SJCRH30 (cell line): ENCODE data around the gene KLHL21. TPM values are rescaled to one million over a fixed set of nuclear protein-coding genes. Genes with fewer than 3 reads are reported as not detected.
"Not testable (repeated sequence)": the region's sequence is repeated elsewhere in the genome, so short reads cannot be mapped to it uniquely, and the experiment has no call there.

Experiments
- DNase-seq, 2 experiments: peaks; one replicate each; pipeline ENCODE4 v3.0.0-alpha.2; 2015 to 2020
- H3K27ac ChIP-seq: fragments of 250-450 bp; sonication (Bioruptor Pico); 2 replicates; pipeline ENCODE4 v1.5.1; 2020; ENCODE audit warnings: mild to moderate bottlenecking, moderate library complexity
- H3K27me3 ChIP-seq: fragments of 250-450 bp; sonication (Bioruptor Pico); 2 replicates; pipeline ENCODE4 v1.5.1; 2020; ENCODE audit warnings: mild to moderate bottlenecking, moderate library complexity
- H3K36me3 ChIP-seq: fragments of 250-450 bp; sonication (Bioruptor Pico); 2 replicates; pipeline ENCODE4 v1.5.1; 2020; ENCODE audit warnings: mild to moderate bottlenecking, moderate library complexity
- H3K4me1 ChIP-seq: fragments of 250-450 bp; sonication (Bioruptor Pico); 2 replicates; pipeline ENCODE4 v1.5.1; 2020; ENCODE audit warnings: mild to moderate bottlenecking, moderate library complexity
- H3K4me3 ChIP-seq: fragments of 250-450 bp; sonication (Bioruptor Pico); 2 replicates; pipeline ENCODE4 v1.5.1; 2020; ENCODE audit warnings: mild to moderate bottlenecking, moderate library complexity
- H3K9me3 ChIP-seq: fragments of 250-450 bp; sonication (Bioruptor Pico); replicated peaks from 2 replicates; pipeline ENCODE4 v1.5.1; 2020; ENCODE audit warnings: mild to moderate bottlenecking, moderate library complexity
- total RNA-seq: library from RNA; depleted of rRNA; stranded (reverse); fragments of >200 nt; shearing (Covaris generic); gene quantifications from 2 replicates; pipeline ENCODE4 v1.2.3, GENCODE V29; 2014

KLHL21 gene
- total RNA-seq, 1 experiment from 2014 or later: 45.0 TPM

DNA sequence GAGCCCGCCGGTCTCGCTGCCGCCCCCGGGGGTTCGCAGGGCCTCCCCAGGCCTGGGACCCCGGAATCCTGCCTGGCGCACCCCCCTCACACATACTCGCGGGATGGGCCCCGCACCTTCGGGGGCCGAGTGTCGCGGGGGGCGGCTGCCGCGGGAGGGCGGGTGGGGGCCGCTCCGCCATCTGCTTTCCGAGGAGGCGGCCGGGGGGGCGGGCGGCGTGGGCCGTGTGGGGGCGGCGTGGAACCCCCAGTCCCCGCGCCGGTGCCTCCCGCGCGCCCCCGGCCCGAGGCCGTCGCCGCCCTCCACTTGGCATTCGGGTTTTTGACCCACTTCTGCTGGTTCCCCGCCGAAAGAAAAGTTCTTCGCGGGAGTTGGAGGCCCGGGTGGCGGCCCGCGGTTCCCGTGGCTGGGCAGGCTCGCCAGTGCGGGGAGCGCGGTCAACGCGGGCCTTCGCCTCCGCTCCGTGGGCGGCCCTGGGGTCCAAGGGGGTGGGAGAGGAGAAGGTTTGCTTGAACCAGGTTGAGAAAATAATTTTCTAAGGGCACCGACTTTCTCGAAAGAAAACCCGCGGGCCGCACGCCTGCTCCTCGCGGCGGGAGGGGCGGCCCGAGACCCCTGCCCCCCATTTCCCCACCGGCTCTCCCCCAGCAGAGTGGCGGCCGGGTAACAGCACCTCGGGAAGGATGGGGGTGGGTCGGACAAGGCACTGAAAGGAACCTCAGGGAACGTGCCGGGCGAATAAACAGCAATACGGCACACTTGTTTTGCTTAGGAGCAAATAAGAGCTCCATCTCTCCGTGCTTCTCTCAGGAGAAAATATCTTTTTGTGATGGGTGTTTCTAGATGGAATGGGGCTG lies 12.5 kb upstream of the KLHL21 start:
- H3K36me3 ChIP-seq: peaks cover 34% of the 10 kb centered on the region
- H3K9me3 ChIP-seq: no peaks in the 10 kb centered on the region
- peaks cover 5% of the 10 kb centered on the region; the same call in 1 of the 2 replicates for H3K4me1 ChIP-seq
- no peaks in the 10 kb centered on the region for H3K27me3 ChIP-seq
- no peak for DNase-seq
- peak overlapping the region; percentile 99 for H3K4me3 ChIP-seq
- H3K27ac ChIP-seq: no peak overlapping the region

DNA sequence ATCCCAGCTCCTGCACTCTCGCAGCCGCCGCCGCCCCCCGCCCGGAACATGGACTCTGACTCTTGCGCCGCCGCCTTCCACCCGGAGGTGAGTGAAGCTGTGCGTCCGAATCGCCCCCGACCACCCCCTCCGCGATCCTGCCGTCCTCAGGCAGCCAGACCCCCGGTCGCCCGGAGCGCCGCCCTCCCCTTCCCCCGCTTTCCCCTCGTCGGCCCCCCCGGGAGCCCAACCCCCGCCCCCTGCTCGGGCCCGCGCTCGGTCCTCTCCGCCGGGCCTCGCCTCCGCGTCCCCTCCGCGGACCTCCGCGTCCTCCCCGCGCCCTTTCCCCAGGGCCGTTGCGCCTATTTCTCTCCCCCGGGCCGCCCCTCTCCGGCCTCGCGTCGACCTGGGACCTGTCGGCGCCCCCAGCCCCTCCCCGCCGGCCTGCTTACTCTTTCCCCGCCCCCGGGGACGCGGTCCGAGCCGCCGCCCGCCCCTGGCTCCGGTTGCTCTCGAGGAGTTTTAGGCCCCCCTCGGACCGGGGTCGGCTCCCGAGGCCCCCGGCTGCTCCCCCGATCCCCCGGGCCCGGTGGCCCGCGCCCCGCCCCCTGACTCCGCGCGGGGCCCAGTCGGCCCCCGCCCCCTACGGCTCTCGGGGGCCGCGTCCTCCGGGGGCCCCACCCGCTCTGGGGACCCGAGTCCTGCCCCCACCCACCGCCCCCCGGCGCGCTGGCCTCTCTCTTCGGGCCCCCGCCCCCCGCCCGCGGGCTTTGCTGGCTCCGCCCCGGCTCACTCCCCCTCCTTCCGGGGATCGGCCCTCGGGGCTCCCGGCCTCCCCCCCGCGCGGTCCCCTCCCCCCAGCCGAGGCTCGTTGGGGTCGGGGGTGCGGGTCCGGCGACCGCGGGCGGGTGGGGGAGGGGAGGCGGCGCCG lies 11.6 kb upstream of the KLHL21 start:
- Histone ChIP-seq H3K4me1 (peaks cover 9% of the 10 kb centered on the region), H3K27ac (peak overlapping the region; percentile 68), H3K36me3 (peaks cover 26% of the 10 kb centered on the region), H3K27me3 (no peaks in the 10 kb centered on the region), H3K4me3 (peak overlapping the region; percentile 99), H3K9me3 (no peaks in the 10 kb centered on the region)
- DNase-seq: peak; percentile 68 to 72

DNA sequence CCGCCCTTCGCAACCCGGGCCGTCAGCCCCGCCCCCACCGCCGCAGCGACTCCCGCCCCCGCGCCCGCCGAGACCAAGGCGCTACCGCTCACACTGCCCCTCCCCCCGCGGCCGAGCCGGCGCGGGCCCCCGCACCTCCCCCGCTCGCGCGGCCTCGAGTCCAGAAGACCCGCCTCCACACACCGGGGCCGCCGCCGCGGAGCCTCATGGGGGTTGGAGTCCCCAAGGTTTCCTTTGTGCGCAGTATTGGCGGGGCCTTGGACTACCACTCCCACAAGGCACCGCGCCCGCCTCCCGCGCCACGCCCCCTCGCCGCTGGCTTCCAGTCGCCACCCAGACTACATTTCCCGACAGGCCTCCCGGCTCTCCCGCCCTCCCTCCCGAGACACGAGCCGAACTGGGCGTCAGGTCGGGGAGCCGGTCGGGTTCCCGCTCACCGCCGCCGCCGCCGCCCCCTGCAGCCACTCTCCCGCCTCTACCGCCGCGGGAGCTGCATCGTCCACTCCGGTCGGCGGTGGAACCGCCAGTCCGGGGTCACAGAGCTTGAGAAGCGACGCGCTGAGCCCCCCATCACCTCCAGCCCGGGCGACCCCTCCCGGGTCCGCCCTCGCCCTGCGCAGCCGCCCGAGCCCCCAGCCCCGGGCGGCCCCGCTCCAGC lies 10.8 kb upstream of the KLHL21 start, which contains the start of gene PHF13:
PHF13 (plus strand) TSS at position 371 of the 658 bp plus-strand sequence. CDS start 336 bp downstream, outside the sequence.
- DNase-seq: peak; percentile 100
- Histone ChIP-seq H3K4me1 (peaks cover 11% of the 10 kb centered on the region), H3K9me3 (no peaks in the 10 kb centered on the region), H3K36me3 (peaks cover 21% of the 10 kb centered on the region), H3K27ac (peak within 1 kb of the TSS; percentile 68), H3K27me3 (no peaks in the 10 kb centered on the region), H3K4me3 (peak within 1 kb of the TSS; percentile 99)

DNA sequence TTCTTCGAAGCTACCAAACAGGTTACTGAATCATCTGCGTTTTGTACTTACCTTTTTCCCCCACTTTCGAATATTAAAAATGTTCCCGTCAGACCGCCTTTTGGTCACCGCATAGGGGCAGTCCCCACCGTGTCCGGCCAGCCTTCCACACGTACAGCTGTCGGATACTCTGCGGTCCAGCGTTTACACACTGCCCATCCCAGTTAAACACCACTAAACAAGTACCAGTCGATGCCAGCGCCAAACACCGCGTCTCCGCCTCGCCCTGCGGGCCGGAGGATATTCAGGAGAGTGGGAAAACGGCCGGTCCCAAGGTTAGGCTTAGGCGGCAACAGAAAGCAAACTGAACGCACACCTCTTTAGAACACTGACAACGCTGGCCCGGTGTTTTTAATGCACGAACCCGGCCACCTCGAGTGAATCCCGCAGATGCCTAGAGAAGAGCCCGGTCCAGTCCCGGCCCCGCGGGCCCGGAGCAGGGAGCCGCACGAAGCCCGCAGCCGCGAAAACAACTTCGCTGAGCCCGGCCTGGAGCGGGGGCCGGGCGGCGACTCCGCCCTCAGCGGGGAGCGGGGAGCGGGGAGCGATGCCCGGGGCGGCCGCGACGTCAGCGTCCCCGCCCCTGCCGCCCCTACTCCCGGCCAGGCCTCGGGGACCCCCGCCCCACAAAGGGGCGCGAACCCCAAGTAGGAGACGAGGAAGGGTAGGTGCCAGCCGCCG lies 10.1 kb upstream of the KLHL21 start:
- Histone ChIP-seq H3K4me3 (peak overlapping the region; percentile 99), H3K27ac (peak overlapping the region; percentile 37; the same call in 1 of the 2 replicates)
- DNase-seq: peak; percentile 66 to 72

DNA sequence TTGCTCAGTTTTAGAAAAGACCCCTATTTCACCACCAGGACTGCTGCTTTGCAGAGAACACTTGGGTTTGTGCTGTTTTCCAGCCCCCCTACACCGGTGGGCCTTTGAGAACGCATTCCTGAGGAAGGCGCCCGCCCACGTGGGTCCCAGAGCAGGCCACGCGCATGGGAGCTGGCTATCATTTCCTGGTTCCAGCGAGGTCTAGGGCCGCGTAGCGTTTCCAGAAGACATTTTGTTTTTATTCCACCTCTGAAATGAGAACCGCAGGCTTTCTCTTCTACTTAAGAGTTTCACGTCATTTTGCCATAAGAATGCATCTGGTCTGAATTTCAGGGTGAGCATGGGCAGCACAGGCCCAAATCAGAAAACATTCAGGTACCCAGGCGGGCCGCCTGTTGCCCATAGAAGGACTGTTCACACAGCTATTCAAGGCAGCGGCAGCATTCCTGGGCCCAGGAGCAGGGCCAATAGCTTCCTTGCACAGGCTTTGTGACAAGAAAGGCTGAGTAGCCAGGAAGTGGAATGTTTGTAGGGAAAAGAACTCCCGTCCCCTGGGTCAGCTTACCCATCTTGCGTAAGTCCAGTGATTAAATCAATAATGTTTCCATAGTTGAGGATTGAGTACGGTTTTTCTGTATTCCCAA lies 1.4 kb upstream of the KLHL21 start:
- peak; percentile 86 to 89 for DNase-seq
- H3K4me3 ChIP-seq: peak overlapping the region; percentile 79
- H3K36me3 ChIP-seq: peaks cover 4% of the 10 kb centered on the region; the same call in 1 of the 2 replicates
- H3K9me3 ChIP-seq: no peaks in the 10 kb centered on the region
- H3K27ac ChIP-seq: peak overlapping the region; percentile 99
- 0 out of 2 replicates have a peak, but pooled peaks cover 10% of the 10 kb centered on the region for H3K4me1 ChIP-seq
- H3K27me3 ChIP-seq: no peaks in the 10 kb centered on the region

More for the DNA sequence above, 10.1 kb upstream of the KLHL21 start:
- H3K4me1 ChIP-seq: peaks cover 11% of the 10 kb centered on the region
- no peaks in the 10 kb centered on the region for H3K27me3 ChIP-seq
- H3K9me3 ChIP-seq: no peaks in the 10 kb centered on the region
- H3K36me3 ChIP-seq: peaks cover 17% of the 10 kb centered on the region

DNA sequence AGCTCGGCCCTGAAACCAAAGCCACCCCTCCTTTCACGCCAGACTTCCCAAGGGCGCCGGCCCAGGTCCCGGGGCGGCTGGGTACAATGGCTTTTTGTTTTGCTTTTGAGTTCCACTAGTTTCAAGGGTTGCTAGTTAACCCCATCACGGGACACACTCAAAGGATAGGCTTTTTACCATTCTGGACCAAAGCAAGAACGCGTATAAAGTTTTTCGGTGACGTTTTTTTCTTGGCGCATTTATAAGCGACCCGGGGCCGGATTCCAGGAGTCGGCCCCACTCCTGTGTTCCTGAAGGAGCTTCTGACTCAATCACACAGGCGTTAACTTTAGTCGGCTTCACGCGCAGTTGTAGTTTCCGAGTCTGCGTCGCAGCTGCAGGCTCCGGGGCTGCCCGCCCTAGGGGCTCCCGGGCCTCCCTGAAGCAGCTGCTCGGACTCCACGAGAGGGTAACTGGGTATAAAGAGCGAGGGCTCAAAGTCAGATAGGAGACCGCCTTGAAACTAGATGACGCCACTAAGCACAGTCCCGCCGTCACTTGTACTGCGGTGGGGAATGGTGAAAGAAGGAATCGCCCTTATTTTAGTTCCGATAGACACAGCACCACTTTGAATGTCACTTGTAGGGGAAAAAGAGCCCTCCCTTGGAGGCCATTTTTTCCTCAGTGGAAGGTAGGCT lies 707 bp upstream of the KLHL21 start:
- DNase-seq: peak; percentile 94 to 96
- peak overlapping the region; percentile 99 for H3K27ac ChIP-seq
- H3K4me1 ChIP-seq: 0 out of 2 replicates have a peak, but pooled peaks cover 10% of the 10 kb centered on the region
- H3K4me3 ChIP-seq: peak overlapping the region; percentile 79
- peaks cover 9% of the 10 kb centered on the region for H3K36me3 ChIP-seq
- H3K9me3 ChIP-seq: no peaks in the 10 kb centered on the region
- no peaks in the 10 kb centered on the region for H3K27me3 ChIP-seq

DNA sequence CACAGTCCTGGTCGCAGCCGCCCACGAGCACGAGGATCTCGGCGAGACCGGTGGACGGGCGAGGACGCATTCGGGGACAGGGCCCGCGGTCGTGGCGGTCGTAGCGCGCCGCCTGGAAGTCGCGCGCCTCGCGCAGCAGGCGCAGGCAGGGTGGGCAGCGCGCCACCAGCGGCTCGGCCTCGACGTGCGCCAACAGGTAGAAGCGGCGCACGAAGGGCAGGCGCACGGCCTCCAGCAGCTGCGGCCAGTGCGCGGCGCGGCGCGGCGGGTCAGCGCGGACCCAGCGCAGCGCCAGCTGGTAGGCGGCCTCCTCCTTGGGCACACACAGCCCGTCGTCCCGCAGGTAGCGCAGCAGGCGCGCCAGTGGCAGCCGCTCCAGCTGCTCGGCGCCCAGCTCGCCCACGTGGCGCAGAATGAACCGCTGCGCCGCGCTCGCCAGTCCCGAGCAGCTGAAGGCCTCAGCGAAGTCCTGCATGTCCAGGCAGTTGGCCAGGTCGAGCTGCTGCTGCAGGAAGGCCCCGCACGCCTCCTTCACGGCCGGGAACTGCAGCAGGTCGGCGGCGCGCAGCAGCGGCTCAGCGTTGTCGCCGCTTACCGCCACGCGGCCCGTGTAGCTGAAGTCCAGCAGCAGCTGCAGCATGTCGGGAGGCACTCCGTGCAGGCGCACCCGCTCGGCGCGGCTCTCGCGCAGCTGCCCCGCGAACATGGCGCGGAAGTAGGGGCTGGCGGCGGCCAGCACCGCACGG lies 573 bp downstream of the KLHL21 start:
- H3K27ac ChIP-seq: peak overlapping the region; percentile 99
- peak overlapping the region; percentile 79 for H3K4me3 ChIP-seq
- no peaks in the 10 kb centered on the region for H3K9me3 ChIP-seq
- peak; percentile 87 to 88 for DNase-seq
- peaks cover 21% of the 10 kb centered on the region for H3K36me3 ChIP-seq
- 0 out of 2 replicates have a peak, but pooled peaks cover 10% of the 10 kb centered on the region for H3K4me1 ChIP-seq
- no peaks in the 10 kb centered on the region for H3K27me3 ChIP-seq

DNA sequence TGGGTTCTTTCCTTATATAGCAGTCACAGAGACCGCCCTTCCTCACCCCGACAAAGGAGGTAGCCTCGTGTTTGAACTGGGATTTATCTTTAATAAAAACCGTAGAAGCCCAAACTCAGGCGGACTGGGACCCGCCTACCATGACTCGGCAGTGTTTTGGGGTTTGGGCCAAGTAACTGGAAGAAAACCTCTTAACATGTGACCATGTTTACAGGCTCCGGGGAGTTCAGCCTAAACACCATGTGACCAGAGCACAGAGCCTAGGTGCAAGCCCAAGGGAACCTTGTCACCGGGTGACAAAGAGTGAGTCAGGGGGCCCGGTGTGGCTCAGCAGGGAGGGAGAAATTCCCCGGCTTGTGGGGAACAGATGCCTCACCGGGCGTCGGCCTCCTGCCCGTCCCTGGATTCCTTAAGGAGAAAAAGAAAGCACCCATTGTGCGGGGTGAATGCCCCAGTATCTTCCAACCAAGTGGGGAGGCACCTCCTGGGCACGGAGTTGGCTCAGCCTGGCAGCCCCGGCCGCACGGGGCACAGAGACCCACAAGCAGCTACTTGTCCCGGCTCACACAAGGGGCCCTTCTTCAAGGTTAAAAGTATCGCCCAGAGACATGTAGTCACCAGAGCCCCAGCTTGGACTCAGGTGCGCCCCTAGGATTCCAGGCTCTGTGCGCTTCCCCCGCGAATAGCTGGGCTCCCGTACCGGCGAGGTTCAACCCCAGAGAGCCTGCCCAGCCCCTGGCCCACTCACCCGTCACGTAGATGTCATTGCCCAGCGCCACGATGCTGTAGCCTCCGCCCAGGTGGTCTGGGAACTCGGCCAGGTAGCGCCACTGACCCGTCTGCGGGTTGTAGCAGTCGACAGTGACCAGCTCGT lies 1.4 kb downstream of the KLHL21 start:
- Histone ChIP-seq H3K27me3 (no peaks in the 10 kb centered on the region), H3K4me3 (peak overlapping the region; percentile 79), H3K9me3 (no peaks in the 10 kb centered on the region), H3K36me3 (peaks cover 30% of the 10 kb centered on the region), H3K4me1 (0 out of 2 replicates have a peak, but pooled peaks cover 10% of the 10 kb centered on the region), H3K27ac (peak overlapping the region; percentile 99)
- peak; percentile 47 to 64 for DNase-seq

DNA sequence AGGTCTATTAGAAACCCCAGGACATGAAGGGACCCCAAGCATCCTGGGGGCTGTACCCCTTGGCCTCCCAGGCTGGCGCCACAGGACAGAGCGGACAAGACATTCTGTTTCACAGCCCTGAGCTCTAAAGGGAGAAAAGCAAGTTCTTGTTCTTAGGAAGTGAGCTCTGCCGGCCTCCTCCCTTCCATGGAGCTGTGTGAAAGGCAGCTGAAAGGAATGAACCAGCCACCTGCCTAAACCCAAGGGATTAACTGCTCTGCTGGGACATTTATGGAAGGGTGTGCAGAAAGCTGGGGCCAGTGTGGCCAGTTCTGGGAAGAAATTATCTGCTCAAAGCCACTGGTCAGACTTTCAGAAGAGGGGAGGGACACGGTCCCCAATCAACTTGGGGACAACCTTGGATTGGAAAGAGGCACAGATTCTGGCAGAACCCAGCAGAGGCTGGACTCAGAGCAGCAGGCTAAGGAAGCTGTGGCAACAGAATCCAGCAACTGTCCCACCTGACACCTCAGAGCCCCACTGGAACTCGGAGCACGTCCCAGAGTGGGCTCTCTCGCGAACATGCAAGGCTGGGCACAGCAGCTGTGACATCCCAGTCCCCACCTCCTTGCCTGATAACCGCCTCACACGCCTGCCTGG lies 2.1 kb downstream of the KLHL21 start:
- H3K27me3 ChIP-seq: no peaks in the 10 kb centered on the region

DNA sequence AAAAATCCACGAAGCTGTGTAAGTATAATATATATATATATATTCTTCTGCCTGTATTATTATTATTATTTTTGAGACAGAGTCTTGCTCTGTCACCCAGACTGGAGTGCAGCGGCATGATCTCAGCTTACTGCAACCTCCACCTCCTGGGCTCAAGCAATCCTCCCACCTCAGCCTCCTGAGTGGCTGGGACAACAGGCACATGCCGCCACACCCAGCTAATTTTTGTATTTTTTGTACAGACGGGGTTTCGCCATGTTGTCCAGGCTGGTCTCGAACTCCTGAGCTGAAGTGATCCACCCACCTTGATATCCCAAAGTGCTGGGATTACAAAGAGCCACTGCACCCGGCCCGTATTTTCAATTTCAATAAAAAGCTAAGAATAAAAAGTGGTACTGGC lies 2.7 kb downstream of the KLHL21 start:
- H3K4me1 ChIP-seq, H3K27me3 ChIP-seq, H3K27ac ChIP-seq, H3K9me3 ChIP-seq, DNase-seq: not testable (repeated sequence)
- Histone ChIP-seq H3K4me3 (peak overlapping the region; percentile 79), H3K36me3 (peaks cover 41% of the 10 kb centered on the region)

More for the DNA sequence above, 2.1 kb downstream of the KLHL21 start:
- 0 out of 2 replicates have a peak, but pooled peaks cover 10% of the 10 kb centered on the region for H3K4me1 ChIP-seq
- H3K36me3 ChIP-seq: peaks cover 36% of the 10 kb centered on the region
- no peaks in the 10 kb centered on the region for H3K9me3 ChIP-seq
- peak; percentile 60 to 78 for DNase-seq
- H3K27ac ChIP-seq: peak overlapping the region; percentile 99
- peak overlapping the region; percentile 79 for H3K4me3 ChIP-seq
